HepG2 (cell line): ENCODE data around the gene THBS4. TPM values are rescaled to one million over a fixed set of nuclear protein-coding genes. Genes with fewer than 3 reads are reported as not detected.

Experiments
- ARNT ChIP-seq: fragments of 450-650 bp; IDR thresholded peaks from 2 replicates; pipeline ENCODE4 v1.6.1; 2017
- ETV5 ChIP-seq: IDR thresholded peaks from 2 replicates; pipeline ENCODE4 v1.6.1; 2018; ENCODE audit warnings: missing biosample characterization, missing genetic modification reagents, inconsistent platforms, borderline replicate concordance
- FIP1L1 ChIP-seq: fragments of 200-400 bp; formaldehyde crosslinking; IDR thresholded peaks from 2 replicates; pipeline ENCODE4 v1.6.1; 2018; ENCODE audit warnings: low read depth, mild to moderate bottlenecking, low read length, moderate library complexity, borderline replicate concordance; ENCODE audit not compliant: insufficient read depth
- FOXC1 ChIP-seq: sonication (generic); formaldehyde crosslinking; IDR thresholded peaks from 2 replicates; pipeline ENCODE4 v1.8.0; 2022; ENCODE audit warnings: mild to moderate bottlenecking, missing genetic modification reagents, borderline replicate concordance
- GATA4 ChIP-seq: sonication (generic); IDR thresholded peaks from 2 replicates; pipeline ENCODE4 v1.6.1; 2016; ENCODE audit warnings: antibody characterized with exemption, low read depth, borderline replicate concordance
- NR2C2 ChIP-seq: sonication (generic); formaldehyde crosslinking; IDR thresholded peaks from 2 replicates; pipeline ENCODE4 v1.4.0; 2020; ENCODE audit warnings: missing genetic modification reagents, mild to moderate bottlenecking, moderate library complexity, borderline replicate concordance
- NR2F6 ChIP-seq, 2 experiments: IDR thresholded peaks; 2 replicates each; pipeline ENCODE4 v1.6.1; 2016; ENCODE audit warnings: antibody characterized with exemption in 1 of 2, mild to moderate bottlenecking in 1 of 2
- POLR2AphosphoS5 ChIP-seq: IDR thresholded peaks from 2 replicates; pipeline ENCODE4 v1.6.1; 2012; ENCODE audit warnings: low read depth, low read length
- PPARG ChIP-seq: conservative IDR thresholded peaks from 2 replicates; pipeline ENCODE4 v1.6.1; 2016; ENCODE audit warnings: missing biosample characterization, missing genetic modification reagents
- SNAPC4 ChIP-seq: sonication (generic); formaldehyde crosslinking; IDR thresholded peaks from 2 replicates; pipeline ENCODE4 v1.4.0; 2020; ENCODE audit warnings: mild to moderate bottlenecking, missing genetic modification reagents
- SOX5 ChIP-seq: IDR thresholded peaks from 2 replicates; pipeline ENCODE4 v1.6.1; 2016; ENCODE audit warnings: borderline replicate concordance
- SP4 ChIP-seq: sonication (generic); formaldehyde crosslinking; IDR thresholded peaks from 2 replicates; pipeline ENCODE4 v1.8.1; 2023; ENCODE audit warnings: mild to moderate bottlenecking, missing genetic modification reagents
- ZNF749 ChIP-seq: sonication (generic); formaldehyde crosslinking; IDR thresholded peaks from 2 replicates; pipeline ENCODE4 v1.8.0; 2022; ENCODE audit warnings: mild to moderate bottlenecking, missing genetic modification reagents, moderate library complexity, borderline replicate concordance
- polyA plus RNA-seq, 8 experiments: library from polyadenylated mRNA; depleted of rRNA in 3 of 8; stranded (reverse) in 7 of 8; unstranded in 1 of 8; fragments of >200 nt; fragmentation: Illumina TruSeq in 4 of 8; extraction: Trizol in 4 of 8; gene quantifications; 2 replicates each; pipeline versions ENCODE4 v1.2.1 to v1.2.3, GENCODE V29; 2011 to 2016; ENCODE audit warnings: low read depth in 4 of 8, missing spikeins in 1 of 8, mixed read lengths in 1 of 8; ENCODE audit not compliant: insufficient read depth in 1 of 8
- total RNA-seq, 5 experiments: library from RNA; depleted of rRNA; stranded (reverse); fragments of >200 nt; fragmentation: Illumina TruSeq; extraction: Trizol; gene quantifications; 2 replicates each; pipeline ENCODE4 v1.2.3, GENCODE V29; 2016; ENCODE audit warnings: low read depth in 1 of 5
- TF ChIP-seq, protein P1 (sequence below): sonication (generic); formaldehyde crosslinking; IDR thresholded peaks from 2 replicates; pipeline ENCODE4 v1.4.0; 2020; ENCODE audit warnings: missing genetic modification reagents
- TF ChIP-seq, protein P2 (sequence below): sonication (generic); formaldehyde crosslinking; IDR thresholded peaks from 2 replicates; pipeline ENCODE4 v1.4.0; 2020; ENCODE audit warnings: mild to moderate bottlenecking, missing genetic modification reagents
- TF ChIP-seq, protein P3 (sequence below): sonication (generic); formaldehyde crosslinking; IDR thresholded peaks from 2 replicates; pipeline ENCODE4 v1.5.0; 2020; ENCODE audit warnings: mild to moderate bottlenecking, missing genetic modification reagents

Gene THBS4
- total and polyA plus RNA-seq, 2 of the 13 experiments (the other 11 are each of a cell fraction or from before 2014, with no cell fraction given), result 0.60 to 1.2 TPM

- TF ChIP-seq, protein P1, sequence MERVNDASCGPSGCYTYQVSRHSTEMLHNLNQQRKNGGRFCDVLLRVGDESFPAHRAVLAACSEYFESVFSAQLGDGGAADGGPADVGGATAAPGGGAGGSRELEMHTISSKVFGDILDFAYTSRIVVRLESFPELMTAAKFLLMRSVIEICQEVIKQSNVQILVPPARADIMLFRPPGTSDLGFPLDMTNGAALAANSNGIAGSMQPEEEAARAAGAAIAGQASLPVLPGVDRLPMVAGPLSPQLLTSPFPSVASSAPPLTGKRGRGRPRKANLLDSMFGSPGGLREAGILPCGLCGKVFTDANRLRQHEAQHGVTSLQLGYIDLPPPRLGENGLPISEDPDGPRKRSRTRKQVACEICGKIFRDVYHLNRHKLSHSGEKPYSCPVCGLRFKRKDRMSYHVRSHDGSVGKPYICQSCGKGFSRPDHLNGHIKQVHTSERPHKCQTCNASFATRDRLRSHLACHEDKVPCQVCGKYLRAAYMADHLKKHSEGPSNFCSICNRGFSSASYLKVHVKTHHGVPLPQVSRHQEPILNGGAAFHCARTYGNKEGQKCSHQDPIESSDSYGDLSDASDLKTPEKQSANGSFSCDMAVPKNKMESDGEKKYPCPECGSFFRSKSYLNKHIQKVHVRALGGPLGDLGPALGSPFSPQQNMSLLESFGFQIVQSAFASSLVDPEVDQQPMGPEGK (CRISPR knock-in tag), result peak; percentile 58
- TF ChIP-seq SNAPC4 (CRISPR knock-in tag) (peak; percentile 79; the same call in 1 of the 2 replicates), SP4 (peak; percentile 32; the same call in 1 of the 2 replicates), PPARG (CRISPR knock-in tag) (0 out of 2 replicates have a peak, but pooled peaks have one; percentile 37), SOX5 (CRISPR knock-in tag) (0 out of 2 replicates have a peak, but pooled peaks have one; percentile 22), GATA4 (peak; percentile 35; the same call in 1 of the 2 replicates), NR2C2 (CRISPR knock-in tag) (peak; percentile 100), NR2F6 (IDR thresholded peaks at IDR 0.05) (no peak), NR2F6 (CRISPR knock-in tag; IDR thresholded peaks at IDR 0.05) (no peak; the same call in none of the 2 replicates), ARNT (no peak), ETV5 (peak; percentile 39; the same call in 1 of the 2 replicates), FIP1L1 (no peak), ZNF749 (CRISPR knock-in tag) (peak; percentile 45; the same call in 1 of the 2 replicates), POLR2AphosphoS5 (peak; percentile 63), FOXC1 (CRISPR knock-in tag) (peak; percentile 86; the same call in 1 of the 2 replicates)
- TF ChIP-seq, protein P2, sequence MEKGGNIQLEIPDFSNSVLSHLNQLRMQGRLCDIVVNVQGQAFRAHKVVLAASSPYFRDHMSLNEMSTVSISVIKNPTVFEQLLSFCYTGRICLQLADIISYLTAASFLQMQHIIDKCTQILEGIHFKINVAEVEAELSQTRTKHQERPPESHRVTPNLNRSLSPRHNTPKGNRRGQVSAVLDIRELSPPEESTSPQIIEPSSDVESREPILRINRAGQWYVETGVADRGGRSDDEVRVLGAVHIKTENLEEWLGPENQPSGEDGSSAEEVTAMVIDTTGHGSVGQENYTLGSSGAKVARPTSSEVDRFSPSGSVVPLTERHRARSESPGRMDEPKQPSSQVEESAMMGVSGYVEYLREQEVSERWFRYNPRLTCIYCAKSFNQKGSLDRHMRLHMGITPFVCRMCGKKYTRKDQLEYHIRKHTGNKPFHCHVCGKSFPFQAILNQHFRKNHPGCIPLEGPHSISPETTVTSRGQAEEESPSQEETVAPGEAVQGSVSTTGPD, result peak; percentile 52; the same call in 1 of the 2 replicates
- TF ChIP-seq, protein P3, sequence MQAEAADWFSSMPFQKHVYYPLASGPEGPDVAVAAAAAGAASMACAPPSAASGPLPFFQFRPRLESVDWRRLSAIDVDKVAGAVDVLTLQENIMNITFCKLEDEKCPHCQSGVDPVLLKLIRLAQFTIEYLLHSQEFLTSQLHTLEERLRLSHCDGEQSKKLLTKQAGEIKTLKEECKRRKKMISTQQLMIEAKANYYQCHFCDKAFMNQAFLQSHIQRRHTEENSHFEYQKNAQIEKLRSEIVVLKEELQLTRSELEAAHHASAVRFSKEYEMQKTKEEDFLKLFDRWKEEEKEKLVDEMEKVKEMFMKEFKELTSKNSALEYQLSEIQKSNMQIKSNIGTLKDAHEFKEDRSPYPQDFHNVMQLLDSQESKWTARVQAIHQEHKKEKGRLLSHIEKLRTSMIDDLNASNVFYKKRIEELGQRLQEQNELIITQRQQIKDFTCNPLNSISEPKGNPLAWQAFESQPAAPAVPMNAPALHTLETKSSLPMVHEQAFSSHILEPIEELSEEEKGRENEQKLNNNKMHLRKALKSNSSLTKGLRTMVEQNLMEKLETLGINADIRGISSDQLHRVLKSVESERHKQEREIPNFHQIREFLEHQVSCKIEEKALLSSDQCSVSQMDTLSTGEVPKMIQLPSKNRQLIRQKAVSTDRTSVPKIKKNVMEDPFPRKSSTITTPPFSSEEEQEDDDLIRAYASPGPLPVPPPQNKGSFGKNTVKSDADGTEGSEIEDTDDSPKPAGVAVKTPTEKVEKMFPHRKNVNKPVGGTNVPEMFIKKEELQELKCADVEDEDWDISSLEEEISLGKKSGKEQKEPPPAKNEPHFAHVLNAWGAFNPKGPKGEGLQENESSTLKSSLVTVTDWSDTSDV (CRISPR knock-in tag), result 0 out of 2 replicates have a peak, but pooled peaks have one; percentile 33
Measured at GRCh38 chr5:79990598-79991507, 44.3 kb upstream of the THBS4 start, which contains the start of gene MTX3 (continued).
